22Rv1 (cell line): ENCODE results near the gene CTNNA1.

ENCODE experiments used
- CTCF ChIP-seq: fragments of 450-650 bp; IDR thresholded peaks from 2 replicates; pipeline ENCODE4 v1.5.1; 2017; ENCODE audit warnings: mild to moderate bottlenecking
- ZFX ChIP-seq: fragments of 450-650 bp; IDR thresholded peaks from 2 replicates; pipeline ENCODE4 v1.6.1; 2017; ENCODE audit warnings: antibody characterized with exemption, borderline replicate concordance

GRCh38 chr5:138714694-138715093 is 38.5 kb upstream of the CTNNA1 start:
- TF ChIP-seq CTCF: no peak
- TF ChIP-seq ZFX: no peak
